Bronchial epithelial cell (primary cell): ENCODE data around the gene FER1L5. TPM values are rescaled to one million over a fixed set of nuclear protein-coding genes. Genes with fewer than 3 reads are reported as not detected.

ENCODE experiments used
- DNase-seq: peaks from one replicate; pipeline ENCODE4 v3.0.0-alpha.2; 2010; ENCODE audit warnings: low read depth
- FAIRE-seq: peaks from 2 replicates; lab custom pipeline; 2011; peaks lifted over from hg19 to GRCh38; lab: Jason Lieb, UNC
- H3K27me3 ChIP-seq: 2 replicates; pipeline ENCODE4 v1.5.1; 2011; ENCODE audit warnings: low read length; ENCODE audit not compliant: control insufficient read depth, insufficient read depth
- H3K36me3 ChIP-seq: 2 replicates; pipeline ENCODE4 v1.5.1; 2011; ENCODE audit warnings: low read length; ENCODE audit not compliant: control insufficient read depth, insufficient read depth
- H3K4me3 ChIP-seq: 2 replicates; pipeline ENCODE4 v1.5.1; 2011; ENCODE audit warnings: mild to moderate bottlenecking, low read depth, low read length, control low read depth
- CTCF ChIP-seq: IDR thresholded peaks from 2 replicates; pipeline ENCODE4 v1.5.1; 2011; ENCODE audit warnings: mild to moderate bottlenecking, moderate library complexity, low read length, control low read depth, inconsistent platforms; ENCODE audit not compliant: insufficient read depth, severe bottlenecking
- total RNA-seq: library from RNA; depleted of rRNA; stranded (reverse); fragments of >200 nt; gene quantifications from 2 replicates; pipeline ENCODE4 v1.2.1, GENCODE V29; 2014

FER1L5 gene
- total RNA-seq, 1 donor from 2014 or later: under 0.01 TPM

DNA sequence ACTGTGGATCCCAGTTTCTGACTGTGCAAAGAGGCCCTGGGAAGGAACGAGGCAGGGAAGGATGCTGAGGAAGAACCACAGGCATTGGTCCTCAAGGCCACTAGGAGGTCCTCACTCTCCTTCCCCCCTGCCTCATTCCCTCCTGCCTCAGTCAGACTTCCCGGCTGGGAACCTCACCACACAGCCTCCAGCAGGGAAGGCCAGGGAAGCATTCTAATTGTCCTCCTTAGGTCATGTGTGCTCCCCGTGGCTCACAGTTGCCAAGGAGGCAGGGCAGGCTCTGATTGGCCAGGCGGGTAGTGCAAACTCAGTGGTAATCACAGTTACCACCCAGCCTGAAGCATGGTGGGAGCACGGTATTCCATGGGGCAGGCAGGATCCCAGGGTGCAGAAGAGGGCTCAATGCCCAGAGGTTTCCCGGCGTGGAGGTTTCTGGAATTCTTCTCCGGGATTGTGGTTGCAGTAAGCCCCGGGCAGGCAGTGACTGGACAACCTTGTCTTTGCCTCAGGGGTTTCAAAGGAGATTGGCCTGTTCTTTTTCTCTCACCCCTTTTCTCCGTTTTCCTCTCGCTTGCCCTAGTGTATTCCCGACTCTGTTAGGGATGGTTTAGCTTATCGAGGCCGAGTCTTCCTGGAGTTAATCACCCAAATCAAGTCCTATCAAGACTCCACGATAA is 27.1 kb downstream of the FER1L5 start:
- Histone ChIP-seq H3K36me3 (no peaks in the 10 kb centered on the region), H3K27me3 (no peaks in the 10 kb centered on the region), H3K4me3 (no peak overlapping the region)
- no peak for TF ChIP-seq CTCF
- no peak for DNase-seq
- FAIRE-seq: no peak

DNA sequence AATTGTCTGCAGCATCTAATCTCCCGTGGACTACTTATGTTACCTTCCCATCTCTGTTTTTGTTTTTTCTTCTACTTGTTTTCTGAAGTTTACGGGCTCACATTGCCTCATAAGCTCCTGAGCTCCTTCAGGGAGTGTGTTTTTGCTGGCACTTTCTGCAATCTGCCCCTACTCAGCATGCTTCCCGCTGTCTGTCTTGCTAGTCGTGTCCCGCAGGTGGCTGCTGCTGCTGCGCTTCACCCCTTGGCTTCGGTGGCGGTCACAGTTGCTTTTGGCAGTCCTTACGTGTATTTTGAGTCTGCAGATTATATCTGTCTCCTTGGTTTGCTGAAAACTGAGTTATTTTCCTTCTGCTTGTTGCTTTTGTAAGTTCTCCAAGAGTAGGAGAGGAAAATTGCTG is 37.3 kb downstream of the FER1L5 start:
- H3K27me3 ChIP-seq: peaks cover 2% of the 10 kb centered on the region
- H3K36me3 ChIP-seq: no peaks in the 10 kb centered on the region
- FAIRE-seq (no peak), DNase-seq (no peak)
- H3K4me3 ChIP-seq: no peak overlapping the region
- no peak for TF ChIP-seq CTCF

- FAIRE-seq: no peak
- no peak for TF ChIP-seq CTCF
- no peak for DNase-seq
- Histone ChIP-seq H3K27me3 (peaks cover 7% of the 10 kb centered on the region), H3K4me3 (no peak overlapping the region), H3K36me3 (no peaks in the 10 kb centered on the region)
These were observed 38.1 kb downstream of the FER1L5 start for GRCh38 chr2:96680561-96681141.

DNA sequence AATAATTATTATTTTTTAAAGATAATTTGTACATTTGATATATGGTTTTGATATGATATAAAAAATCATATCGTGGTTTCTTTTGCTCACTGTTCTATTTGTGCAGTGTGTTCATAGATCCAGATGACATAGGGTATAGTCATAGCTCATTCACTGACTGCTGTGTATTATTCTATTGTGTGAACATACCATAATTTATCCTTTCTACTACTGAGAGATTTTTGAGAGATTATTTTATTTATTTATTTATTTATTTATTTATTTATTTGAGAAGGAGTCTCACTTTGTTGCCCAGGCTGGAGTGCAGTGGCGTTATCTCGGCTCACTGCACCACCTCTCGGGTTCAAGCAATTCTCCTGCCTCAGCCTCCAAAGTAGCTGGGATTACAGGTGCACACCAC is 39.0 kb downstream of the FER1L5 start:
- DNase-seq (peak; percentile 30), FAIRE-seq (no peak)
- no peak overlapping the region for H3K4me3 ChIP-seq
- TF ChIP-seq CTCF: no peak
- no peaks in the 10 kb centered on the region for H3K36me3 ChIP-seq
- peaks cover 8% of the 10 kb centered on the region for H3K27me3 ChIP-seq

GRCh38 chr2:96683307-96683706 is 40.7 kb downstream of the FER1L5 start:
- H3K36me3 ChIP-seq: no peaks in the 10 kb centered on the region
- FAIRE-seq: no peak
- peaks cover 8% of the 10 kb centered on the region for H3K27me3 ChIP-seq
- DNase-seq: no peak
- no peak overlapping the region for H3K4me3 ChIP-seq
- TF ChIP-seq CTCF: no peak
